Hippocampal formation (tissue), 2 donors: ENCODE measurements around the gene NKAIN2.
"Not testable (repeated sequence)": the region's sequence is repeated elsewhere in the genome, so short reads cannot be mapped to it uniquely, and the experiment has no call there.

Source experiments
- DNase-seq, 2 donors: peaks; one replicate each; lab custom pipeline; 2025; lab: John Stamatoyannopoulos, UW

NKAIN2 gene

DNA sequence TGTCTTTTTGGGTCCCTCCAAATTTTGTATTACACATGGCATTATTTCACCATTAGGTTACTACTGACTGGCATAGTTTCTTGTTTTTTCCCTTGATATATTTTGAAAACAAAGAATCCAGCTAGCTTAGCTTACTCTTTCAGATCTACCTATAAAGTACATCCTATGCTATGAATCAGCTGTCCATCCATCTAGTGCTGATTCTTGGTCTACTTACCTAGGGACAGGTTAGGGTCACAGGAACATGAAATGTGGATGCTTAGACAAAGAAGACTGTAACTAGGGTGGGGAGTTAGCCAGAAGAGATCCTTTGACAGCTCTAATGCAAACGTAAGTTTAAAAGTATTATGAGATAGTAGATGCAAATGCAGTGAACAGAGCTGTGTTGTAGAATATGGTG, 91.7 kb downstream of the NKAIN2 start:
- DNase-seq, result no peak

DNA sequence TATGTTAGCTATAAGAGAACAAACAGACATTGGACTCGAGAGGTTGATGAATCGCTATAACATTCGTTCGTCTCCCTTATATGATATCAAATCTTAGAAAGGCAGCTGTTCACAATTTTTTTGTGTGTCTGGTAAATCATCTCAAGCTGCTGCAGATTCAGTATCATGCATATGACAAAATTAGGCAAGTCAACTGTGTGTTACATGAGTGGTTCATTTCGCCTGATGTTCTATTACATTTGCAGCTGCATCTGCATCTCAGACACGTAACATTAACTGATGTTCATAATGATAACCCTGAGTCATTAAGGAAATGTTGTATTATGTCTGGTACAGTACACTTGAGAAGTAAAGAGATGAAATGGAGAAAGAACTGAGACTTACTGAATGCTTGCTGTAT, 92.1 kb downstream of the NKAIN2 start:
- DNase-seq, result no peak

DNA sequence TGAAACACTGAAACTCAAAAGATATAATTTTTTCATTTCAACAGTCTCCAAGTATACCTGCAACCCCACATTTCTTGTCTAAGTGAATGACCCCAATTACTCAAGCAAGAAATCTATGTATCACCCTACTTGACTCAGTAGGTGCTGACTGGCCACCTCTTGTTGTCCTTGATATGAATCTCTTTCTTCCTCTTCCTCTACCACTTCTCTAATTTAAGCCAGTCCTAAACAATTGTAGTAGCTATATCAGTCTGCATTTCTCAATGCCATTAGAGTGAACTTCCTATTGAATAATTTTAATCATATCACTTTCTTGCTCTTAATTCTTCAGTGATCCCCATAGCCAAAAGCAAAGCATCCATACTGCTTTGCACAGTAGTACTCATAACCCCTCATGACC, 93.2 kb downstream of the NKAIN2 start:
- DNase-seq, result no peak

DNA sequence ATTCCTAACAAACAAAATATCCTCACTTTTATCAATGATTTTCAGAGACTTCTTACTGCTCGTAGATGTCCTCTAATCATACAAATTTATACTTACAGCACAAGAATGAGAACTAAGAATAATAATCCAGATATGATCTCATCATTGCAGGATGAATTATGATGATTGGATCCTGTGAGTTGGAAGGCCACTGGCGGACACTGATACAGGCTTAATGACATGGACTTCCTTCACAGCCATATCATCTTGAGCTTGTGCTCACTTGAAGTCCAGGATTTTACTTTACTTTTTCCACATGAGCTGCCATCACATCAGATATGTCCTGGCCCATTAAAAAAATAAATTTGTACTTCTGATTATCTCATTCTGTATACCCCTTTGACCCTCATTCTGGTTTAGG, 94.3 kb downstream of the NKAIN2 start:
- no peak for DNase-seq

DNA sequence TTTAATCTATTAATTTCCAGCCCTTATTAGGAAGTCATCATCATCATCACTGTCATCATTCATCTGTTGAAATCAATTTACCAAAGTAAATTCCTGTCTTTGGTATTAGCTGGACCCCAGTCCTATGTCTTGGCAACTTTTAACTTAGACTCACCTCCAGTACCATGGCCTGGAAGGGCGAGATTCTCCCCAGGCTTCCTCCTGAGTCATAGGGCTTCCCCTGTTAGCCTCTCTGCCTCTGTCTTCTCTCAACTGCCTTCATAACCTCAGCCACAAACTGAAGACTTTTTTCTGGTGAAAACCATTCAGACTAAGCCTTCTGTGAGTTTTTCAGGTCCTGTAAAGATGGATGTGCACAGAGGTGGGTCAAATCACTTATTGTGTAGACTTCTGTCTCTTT, 95.0 kb downstream of the NKAIN2 start:
- DNase-seq, result no peak

DNA sequence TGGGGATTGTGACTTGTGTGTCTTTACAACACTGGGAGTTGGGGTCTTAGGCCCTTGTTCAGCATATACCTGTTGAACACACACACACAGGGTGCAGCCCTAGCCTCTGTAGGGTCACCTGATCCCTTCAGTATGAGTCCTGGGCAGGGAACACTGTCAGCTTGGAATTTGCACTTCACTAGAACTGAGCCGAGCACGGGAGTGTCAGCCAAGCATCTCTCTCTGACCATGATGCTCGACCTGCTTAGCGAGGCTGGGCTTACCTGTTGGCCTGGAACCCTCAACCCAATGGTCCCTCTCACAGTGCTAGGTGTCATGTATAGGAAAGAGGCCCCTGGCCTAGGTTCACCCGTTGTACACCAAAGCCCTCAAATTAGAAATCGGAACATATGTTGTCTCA, 96.1 kb downstream of the NKAIN2 start:
- DNase-seq, result no peak

DNA sequence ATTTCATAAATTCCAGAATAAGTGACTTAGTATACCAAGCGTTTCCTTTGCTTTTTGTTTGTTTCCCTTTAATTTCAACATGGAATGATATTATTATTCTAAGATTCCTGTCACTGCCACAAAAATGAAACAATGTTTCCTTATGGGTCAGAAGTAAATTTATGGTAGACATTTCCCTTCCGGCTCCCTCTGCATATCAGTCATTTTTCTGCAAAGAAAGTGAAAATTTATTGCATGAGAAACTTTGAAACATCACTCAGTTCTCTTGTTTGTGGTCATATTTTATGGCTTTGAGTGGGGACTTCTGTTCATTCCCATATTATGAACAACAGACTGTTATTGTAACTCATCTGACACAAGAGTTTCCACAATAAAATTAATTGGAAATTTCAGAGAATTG, 97.8 kb downstream of the NKAIN2 start:
- DNase-seq, result no peak

DNA sequence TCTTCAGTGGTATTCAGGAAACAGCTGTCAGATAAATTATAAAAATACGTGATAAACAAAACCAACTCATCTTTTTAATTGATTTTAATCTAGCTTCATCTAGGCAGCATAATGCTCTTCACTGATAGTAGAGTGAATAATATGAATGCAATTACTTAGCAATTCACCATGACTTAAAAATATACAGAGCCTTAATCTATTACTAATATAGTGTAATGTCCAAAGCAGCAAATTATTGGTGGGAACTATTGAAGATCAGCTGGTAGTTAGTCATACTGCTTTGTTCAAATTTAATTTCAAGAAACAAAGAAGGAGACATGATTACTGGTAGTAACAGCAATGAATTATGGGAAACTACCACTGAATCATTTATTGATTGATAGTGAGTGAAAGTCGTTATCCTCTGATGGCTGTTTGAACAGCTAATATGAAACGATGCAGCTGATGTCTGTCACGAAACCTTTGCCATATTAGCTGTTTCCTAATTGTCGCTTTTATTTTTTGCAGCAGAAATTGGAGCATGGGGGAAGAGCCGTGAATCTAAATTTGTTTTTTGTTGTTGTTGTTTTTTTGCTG, 99.2 kb downstream of the NKAIN2 start:
- DNase-seq, result no peak

DNA sequence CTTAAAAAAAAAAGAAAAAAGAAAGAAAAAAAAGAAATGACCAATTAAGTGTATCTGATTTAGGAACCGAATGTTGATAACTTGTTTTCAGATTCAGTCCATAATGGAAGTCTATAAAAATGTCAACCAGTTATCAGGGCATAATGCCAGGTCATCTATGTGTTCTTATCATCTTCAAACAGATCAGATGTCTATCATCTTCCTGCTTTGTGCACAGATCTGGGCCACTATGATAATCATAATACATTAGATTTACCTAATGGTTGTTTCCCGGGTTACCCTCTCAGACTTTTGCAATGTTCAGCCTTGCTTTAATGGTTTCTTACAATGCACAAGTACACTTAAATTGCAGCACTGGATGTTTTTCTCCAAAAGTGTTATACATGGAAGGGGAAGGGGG, 100.6 kb downstream of the NKAIN2 start:
- DNase-seq, result no peak

DNA sequence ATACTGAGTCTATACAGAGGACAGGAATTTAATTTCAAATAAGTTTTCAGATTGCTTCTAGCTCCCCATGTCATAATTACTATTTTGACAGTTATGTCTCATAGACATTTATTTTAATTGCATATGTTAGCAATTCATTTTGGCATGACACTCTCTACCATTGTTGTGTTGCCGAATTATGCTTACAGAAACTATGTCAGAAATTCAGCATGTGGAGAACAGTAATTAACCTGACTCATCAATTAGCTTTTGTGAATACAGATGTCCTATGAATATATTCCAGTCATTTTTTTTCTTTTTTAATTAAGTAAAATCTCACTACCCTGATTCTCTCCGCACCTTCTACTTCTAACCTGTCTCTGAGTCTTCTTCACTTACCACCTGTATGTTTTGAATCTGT, 105.1 kb downstream of the NKAIN2 start:
- no peak for DNase-seq

DNA sequence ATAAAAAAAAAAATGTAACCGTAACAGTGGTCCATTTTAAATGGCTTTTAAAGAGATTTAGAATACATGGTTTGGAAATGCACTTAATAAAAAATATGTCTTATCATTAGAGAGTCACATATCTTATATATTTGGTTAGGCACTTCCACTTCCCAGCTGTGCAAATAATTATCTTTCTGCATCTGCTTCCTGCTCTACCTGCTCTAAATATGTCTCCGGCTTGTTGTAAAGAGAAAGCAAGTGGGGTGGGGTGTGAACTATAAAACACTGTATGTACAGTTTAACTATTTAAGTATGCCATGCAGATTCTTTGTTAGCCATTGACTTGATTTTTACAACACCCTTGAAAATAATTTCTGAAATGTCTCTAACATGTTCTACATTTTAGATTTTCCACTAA, 106.3 kb downstream of the NKAIN2 start:
- DNase-seq, result no peak

DNA sequence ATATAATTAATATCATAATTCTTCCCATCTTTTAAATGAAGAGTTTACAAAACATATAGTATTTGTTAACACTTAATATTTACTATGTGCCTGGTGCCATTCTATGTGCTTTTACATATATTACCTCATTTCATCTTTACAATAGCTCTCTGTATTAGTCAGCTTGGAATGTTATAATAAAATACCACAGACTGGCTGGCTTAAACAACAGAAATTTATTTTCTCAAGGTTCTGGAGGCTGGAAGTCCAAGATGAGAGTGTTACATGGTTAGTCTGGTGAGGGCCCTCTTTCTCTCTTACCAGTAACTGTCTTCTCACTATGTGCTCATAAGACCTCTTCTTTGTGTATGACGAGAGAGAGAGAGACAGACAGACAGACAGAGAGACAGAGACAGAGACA, 110.2 kb downstream of the NKAIN2 start:
- no peak for DNase-seq

DNA sequence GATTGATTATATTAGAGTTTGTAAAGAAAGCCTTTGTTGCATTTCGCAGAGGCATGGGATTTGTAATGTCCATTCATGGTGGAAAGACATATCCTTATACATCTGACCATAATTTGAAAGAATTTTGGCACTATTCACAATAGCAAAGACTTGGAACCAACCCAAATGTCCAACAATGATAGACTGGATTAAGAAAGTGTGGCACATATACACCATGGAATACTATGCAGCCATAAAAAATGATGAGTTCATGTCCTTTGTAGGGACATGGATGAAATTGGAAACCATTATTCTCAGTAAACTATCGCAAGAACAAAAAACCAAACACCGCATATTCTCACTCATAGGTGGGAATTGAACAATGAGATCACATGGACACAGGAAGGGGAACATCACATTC, 119.7 kb downstream of the NKAIN2 start:
- not testable (repeated sequence) for DNase-seq

DNA sequence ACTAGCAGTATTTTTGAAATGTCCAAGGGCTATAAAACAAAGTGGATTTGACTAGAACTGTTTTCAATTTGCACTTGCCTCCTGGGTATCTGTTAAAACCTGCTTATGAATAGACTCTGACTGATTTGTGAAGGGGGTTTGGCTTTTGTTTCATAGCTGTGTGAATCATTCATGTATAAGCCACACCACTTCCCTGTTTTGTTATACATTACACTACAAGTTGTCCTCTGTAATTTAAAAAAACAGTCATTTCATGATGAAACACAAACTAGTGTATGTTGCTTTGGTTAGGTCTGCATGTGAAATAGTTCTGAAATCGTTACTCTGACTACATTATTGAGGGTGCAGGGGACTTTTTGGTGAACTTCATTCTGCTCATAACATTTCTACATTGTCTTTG, 121.7 kb downstream of the NKAIN2 start:
- no peak for DNase-seq

DNA sequence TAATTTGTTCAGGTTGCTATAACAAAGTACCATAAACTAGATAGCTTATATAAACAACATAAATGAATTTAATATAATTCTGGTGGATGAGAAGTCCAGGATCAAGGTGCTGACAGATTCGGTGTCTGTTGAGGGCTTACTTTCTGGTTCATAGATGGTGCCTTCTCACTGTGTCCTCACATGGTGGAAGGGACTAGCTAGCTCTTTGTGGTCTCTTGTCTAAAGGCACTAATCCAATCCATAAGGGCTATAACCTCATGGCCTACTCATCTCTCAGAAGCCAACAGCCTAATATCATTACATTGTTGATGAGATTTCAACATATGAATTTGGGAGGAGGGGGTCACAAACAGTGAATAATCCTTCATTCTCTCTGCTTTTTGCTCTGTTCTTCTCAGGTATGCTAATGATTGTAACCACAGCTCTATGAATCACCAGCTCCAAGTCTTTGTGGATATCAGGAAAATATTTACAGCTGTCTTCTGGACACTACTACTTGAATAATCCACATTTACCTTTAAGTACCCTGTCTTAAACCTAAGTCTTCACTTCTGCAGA, 122.3 kb downstream of the NKAIN2 start:
- DNase-seq, result no peak

DNA sequence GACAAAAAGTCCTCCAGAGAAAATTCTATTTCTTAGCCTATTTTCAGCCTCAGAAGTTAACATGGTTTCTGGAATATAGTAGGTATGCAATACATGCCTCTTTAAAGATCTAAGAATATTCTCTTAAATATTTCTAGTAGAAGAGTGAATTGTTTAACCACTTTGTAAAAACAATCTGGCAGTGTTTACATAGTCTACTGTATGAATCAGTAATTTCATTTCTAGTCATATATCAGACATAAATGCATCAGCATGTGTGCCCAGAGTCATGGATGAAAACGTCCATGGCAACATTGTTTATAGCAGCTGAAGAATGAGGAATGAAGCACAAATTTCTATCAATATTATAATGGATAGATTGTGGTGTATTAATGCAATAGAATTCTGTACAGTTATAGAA, 124.9 kb downstream of the NKAIN2 start:
- DNase-seq, result no peak

DNA sequence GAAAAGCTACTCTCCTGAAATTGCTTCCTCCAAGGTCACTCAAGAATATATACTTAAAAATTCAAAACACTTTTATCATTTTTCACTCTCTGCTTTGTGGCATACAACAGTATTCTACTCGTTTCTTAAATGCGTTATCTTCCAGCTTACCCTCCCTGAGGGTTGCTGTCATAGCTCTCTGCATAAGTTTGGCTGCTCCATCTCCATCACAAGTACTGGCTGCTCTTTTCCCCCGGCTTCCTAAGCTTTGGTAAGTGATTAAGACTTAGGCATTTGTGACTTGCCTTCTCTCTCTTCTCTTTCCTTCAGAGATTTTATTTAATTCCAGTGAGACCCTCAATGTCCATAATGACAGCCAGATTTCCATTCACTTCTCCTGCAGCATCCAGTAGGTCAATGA, 128.3 kb downstream of the NKAIN2 start:
- DNase-seq, result no peak

DNA sequence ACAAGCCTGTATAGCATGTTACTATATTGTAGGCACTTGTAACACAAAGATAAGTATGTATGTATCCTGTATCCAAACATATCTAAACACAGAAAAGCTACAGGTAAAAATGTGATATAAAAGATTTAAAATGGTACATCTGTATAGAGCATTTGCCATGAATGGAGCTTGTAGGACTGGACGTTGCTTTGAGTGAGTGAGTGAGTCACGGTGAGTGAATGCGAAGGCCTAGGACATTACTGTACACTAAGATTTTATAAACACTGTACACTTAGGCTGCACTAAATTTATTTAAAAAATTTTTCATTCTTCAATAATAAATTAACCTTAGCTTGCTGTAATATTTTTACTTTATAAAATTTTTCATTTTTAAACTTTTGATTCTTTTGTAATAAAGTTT, 136.9 kb downstream of the NKAIN2 start:
- no peak for DNase-seq

DNA sequence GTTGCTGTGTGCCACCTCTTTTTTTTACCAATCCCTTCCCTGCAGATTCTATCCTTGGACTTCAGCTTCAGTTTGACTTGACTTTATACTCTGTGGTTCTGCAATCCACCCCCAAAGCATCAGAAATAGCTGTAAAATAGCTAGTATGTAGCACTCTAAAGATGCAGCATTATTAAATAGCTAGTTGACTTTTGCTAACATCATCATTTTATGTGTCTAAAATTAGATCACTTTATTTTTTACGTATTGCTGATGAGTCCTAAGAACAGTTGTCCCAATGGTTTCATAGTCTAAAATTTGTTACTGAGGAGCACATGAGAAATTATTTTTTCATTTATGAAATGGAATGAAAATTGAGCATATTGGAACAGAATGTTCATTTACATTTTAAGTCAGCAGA, 138.2 kb downstream of the NKAIN2 start:
- no peak for DNase-seq

DNA sequence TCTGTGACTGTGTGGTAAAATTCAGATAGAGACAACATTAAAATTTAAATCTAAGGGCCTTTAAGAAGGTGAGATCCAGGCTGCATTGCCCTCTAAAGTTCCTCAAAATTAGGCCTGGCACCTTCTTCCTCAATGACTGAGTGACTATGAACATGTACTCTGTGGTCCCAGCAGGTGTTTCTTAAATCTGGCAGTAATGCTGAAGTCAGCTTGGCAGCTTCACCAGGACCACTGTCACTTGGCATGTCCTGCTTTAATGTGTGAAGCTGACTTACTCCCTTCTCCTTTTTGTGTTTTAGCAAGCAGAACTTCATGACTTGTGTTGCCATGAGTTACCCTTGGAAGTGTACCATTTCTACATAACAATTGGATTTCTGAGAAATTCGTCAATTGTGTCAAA, 141.7 kb downstream of the NKAIN2 start:
- DNase-seq, result no peak

DNA sequence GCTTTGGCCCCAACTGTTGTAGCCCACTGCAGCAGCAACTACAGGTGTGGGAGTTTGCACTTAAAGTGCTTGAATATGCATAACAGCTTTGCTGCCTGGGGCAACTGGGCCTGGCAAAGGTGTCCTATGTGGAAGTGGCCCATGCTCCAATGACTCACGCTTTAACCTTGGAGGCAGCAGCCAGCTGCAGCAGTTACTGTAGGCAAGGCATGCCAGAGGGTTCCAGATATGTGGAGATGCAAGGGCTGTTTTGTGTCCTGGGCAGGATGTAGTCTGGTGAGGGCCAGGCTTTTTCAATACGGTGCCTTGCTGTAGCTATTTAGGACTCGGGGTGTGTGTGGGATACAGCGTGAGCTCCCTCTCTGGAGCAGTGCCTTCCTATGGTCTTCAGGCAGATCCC, 150.3 kb downstream of the NKAIN2 start:
- DNase-seq, result no peak

DNA sequence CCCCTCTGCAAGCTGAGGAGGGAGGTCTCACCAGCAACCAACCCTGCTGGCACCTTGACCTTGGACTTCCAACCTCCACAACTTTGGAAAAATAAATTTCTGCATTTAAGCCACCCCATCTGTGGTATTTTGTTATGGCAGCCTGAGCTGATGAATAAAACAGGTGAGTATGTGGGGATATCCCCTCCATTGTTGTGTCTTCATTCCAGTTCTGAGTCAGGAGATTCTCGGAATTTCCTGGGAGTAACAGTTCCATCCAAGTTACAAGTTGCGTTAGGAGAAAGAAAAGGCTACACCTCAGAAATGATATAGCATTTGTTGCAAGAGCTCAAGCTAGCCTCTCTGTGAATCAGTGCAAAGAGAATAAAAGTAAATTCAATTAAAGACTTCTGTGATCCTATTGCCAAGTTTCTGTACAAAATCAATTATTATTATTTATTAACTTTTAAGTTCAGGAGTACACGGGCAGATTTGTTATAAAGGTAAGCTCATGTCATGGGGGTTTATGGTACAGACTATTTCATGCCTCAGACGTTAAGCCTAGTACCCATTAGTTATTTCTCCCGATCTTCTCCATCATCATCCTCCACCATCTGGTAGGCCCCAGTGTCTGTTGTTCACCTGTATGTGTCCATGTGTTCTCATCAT, 153.0 kb downstream of the NKAIN2 start:
- DNase-seq, result no peak

DNA sequence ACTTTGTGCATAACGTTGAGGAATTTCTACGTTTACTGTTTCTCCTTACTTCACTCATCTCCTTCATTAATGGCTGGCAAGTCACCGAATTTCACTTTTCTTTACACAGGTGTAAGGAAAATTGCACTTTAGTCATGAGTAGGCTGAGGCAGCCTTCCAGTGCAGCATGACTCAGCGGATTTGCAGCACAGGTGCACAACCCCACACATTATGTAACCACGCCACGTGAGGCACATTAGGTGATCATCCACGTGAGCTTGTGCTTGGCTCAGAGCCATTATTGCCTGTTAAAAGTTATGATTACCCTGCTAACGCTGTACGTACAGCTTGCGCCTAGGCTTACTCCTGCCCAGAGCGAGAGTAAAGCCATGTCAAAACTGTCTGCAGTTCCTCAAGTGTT, 158.8 kb downstream of the NKAIN2 start:
- DNase-seq, result no peak

DNA sequence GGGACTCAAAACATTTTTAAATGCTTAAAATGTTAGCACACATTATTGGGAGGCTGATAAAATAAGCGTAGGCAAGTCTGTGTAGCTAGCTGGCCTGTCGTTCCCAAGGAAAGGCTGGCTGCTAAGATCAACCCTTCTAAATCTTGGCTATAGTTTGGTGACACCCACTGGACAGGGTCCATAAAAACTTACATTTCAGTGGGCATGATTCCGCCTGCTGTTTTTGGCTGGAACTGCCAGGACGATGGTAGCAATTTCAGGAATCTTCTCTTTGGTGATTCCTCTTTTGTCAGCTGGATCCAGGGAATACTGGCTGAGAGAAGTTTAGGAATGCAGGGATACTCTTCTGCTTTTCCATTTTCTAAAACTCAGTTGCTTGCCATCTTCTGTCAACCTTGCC, 162.2 kb downstream of the NKAIN2 start:
- DNase-seq, result peak in 1 of 2 donors; percentile 61
